Measurements from ENCODE around the gene PHYHIPL. TPM values are rescaled to one million over a fixed set of nuclear protein-coding genes. Genes with fewer than 3 reads are reported as not detected.

PHYHIPL gene
- total and polyA plus RNA-seq, 4 experiments from 2014 or later: not detected

DNA sequence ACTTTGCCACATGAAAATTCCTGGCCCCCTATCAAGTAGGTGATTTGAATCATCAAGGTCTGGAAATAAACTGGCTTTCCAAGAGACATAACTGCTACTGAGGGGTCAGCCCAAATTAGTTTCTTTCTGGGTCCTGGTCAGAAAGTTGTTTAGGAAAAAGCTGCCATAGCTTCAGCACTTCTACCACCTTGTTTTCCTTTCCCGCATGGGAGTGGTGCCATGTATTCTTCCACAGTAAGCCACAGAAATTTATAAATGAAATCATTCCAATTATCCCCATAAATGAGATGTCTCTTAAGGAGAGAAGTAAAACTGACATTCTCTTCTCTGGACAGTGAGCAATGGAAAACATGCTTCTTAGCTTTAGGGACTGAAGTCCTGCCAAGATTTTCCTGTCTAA is 80.8 kb downstream of the PHYHIPL start:
- DNase-seq: no peak
- Mint-ChIP-seq H3K4me3 (no peak overlapping the region), H3K27ac (no peak overlapping the region), H3K4me1 (no peaks in the 10 kb centered on the region), H3K27me3 (no peaks in the 10 kb centered on the region), H3K9me3 (no peaks in the 10 kb centered on the region), H3K36me3 (no peaks in the 10 kb centered on the region)
- Histone ChIP-seq H3K9me3 (ENCODE audit: control insufficient read depth in 1 of 2, low read length in 2 of 2) (no peaks in the 10 kb centered on the region), H3K4me3 (ENCODE audit: low read length in 2 of 2) (no peak overlapping the region), H3K27ac (ENCODE audit: low read depth, low read length) (no peak overlapping the region), H3K36me3 (ENCODE audit: insufficient read depth, low read length) (no peaks in the 10 kb centered on the region), H3K27me3 (ENCODE audit: insufficient read depth, low read length) (no peaks in the 10 kb centered on the region), H3K4me1 (ENCODE audit: insufficient read depth, low read length) (no peaks in the 10 kb centered on the region)
- intact Hi-C loops (cut with micrococcal nuclease): no loop called here
- ChIA-PET POLR2A (ENCODE audit: partially characterized antibody) (no interaction called here), CTCF (ENCODE audit: partially characterized antibody) (no interaction called here)

- Histone ChIP-seq H3K27ac (ENCODE audit: low read depth, low read length) (no peak overlapping the region), H3K36me3 (ENCODE audit: insufficient read depth, low read length) (no peaks in the 10 kb centered on the region), H3K9me3 (ENCODE audit: control insufficient read depth in 1 of 2, low read length in 2 of 2) (no peaks in the 10 kb centered on the region), H3K27me3 (ENCODE audit: insufficient read depth, low read length) (no peaks in the 10 kb centered on the region), H3K4me1 (ENCODE audit: insufficient read depth, low read length) (no peaks in the 10 kb centered on the region), H3K4me3 (ENCODE audit: low read length in 2 of 2) (no peak overlapping the region)
- Mint-ChIP-seq H3K4me3 (no peak overlapping the region), H3K9me3 (no peaks in the 10 kb centered on the region), H3K36me3 (no peaks in the 10 kb centered on the region), H3K27ac (no peak overlapping the region), H3K27me3 (no peaks in the 10 kb centered on the region), H3K4me1 (no peaks in the 10 kb centered on the region)
- ChIA-PET CTCF (ENCODE audit: partially characterized antibody) (no interaction called here), POLR2A (ENCODE audit: partially characterized antibody) (no interaction called here)
- intact Hi-C loops (cut with micrococcal nuclease): no loop called here
- DNase-seq: no peak
These were observed 82.4 kb downstream of the PHYHIPL start for GRCh38 chr10:59258890-59259289.

DNA sequence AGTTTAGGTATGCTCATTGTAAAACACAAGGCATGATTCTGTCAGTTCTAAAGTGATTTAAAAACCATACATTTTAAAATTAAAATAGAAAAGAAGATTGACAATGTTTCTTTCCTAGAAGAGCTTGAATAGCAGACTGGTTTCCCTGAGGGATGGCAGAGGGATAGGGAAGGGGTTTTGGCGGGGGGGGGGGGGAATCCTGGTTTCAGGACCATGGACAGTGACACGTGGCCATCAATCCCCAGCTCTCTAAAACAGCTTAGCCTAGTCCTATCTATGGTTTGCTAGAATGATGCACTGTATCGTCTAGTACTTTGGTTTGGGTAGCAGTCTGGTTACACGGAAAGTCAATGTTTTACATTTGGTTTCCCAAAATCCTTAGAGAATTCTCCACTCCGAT is 88.7 kb downstream of the PHYHIPL start:
- no peak for DNase-seq
- Mint-ChIP-seq H3K4me3 (no peak overlapping the region), H3K27ac (no peak overlapping the region), H3K36me3 (no peaks in the 10 kb centered on the region), H3K27me3 (no peaks in the 10 kb centered on the region), H3K9me3 (peaks cover 0 to 7% (median 3%) of the 10 kb centered on the region in 8 donors), H3K4me1 (no peaks in the 10 kb centered on the region)
- no peaks in the 10 kb centered on the region for H3K4me1 ChIP-seq (ENCODE audit: insufficient read depth, low read length)
- H3K36me3 ChIP-seq (ENCODE audit: insufficient read depth, low read length): no peaks in the 10 kb centered on the region
- POLR2A ChIA-PET (ENCODE audit: partially characterized antibody): no interaction called here
- no peaks in the 10 kb centered on the region for H3K9me3 ChIP-seq (ENCODE audit: control insufficient read depth in 1 of 2, low read length in 2 of 2)
- CTCF ChIA-PET (ENCODE audit: partially characterized antibody): no interaction called here
- intact Hi-C loops (cut with micrococcal nuclease): no loop called here
- no peak overlapping the region for H3K4me3 ChIP-seq (ENCODE audit: low read length in 2 of 2)
- H3K27ac ChIP-seq (ENCODE audit: low read depth, low read length): no peak overlapping the region
- H3K27me3 ChIP-seq (ENCODE audit: insufficient read depth, low read length): no peaks in the 10 kb centered on the region

- Mint-ChIP-seq H3K4me3 (no peak overlapping the region), H3K27me3 (no peaks in the 10 kb centered on the region), H3K36me3 (no peaks in the 10 kb centered on the region), H3K27ac (no peak overlapping the region), H3K4me1 (no peaks in the 10 kb centered on the region), H3K9me3 (peaks cover 0 to 11% (median 3%) of the 10 kb centered on the region in 8 donors)
- DNase-seq: no peak
- H3K27me3 ChIP-seq (ENCODE audit: insufficient read depth, low read length): no peaks in the 10 kb centered on the region
- H3K4me3 ChIP-seq (ENCODE audit: low read length in 2 of 2): no peak overlapping the region
- ChIA-PET POLR2A (ENCODE audit: partially characterized antibody) (no interaction called here), CTCF (ENCODE audit: partially characterized antibody) (no interaction called here)
- H3K27ac ChIP-seq (ENCODE audit: low read depth, low read length): no peak overlapping the region
- intact Hi-C loops (cut with micrococcal nuclease): no loop called here
- no peaks in the 10 kb centered on the region for H3K4me1 ChIP-seq (ENCODE audit: insufficient read depth, low read length)
- no peaks in the 10 kb centered on the region for H3K9me3 ChIP-seq (ENCODE audit: control insufficient read depth in 1 of 2, low read length in 2 of 2)
- no peaks in the 10 kb centered on the region for H3K36me3 ChIP-seq (ENCODE audit: insufficient read depth, low read length)
These were observed 89.9 kb downstream of the PHYHIPL start for GRCh38 chr10:59266321-59266720.

DNA sequence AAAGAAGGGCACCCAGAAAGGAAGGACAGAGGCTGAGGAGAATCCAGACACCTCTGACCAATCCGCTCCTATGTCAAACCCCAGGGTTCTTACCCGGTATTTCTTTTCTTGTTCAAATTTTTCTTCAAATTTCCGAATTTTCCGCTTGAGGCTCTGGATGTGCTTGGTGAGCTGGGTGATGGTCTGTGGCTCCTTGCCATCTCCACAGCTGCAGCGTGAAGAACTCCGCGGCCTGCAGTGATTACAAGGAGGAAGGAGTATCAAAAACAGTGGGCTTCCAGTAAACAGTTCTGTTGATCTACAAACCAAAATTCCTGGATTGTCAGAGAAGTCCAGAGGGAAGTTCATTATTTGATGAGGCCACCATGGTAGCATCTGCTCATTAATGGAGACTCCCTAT is 92.0 kb downstream of the PHYHIPL start:
- ChIA-PET POLR2A (ENCODE audit: partially characterized antibody) (no interaction called here), CTCF (ENCODE audit: partially characterized antibody) (no interaction called here)
- intact Hi-C loops (cut with micrococcal nuclease): no loop called here
- no peaks in the 10 kb centered on the region for H3K27me3 ChIP-seq (ENCODE audit: insufficient read depth, low read length)
- Mint-ChIP-seq H3K27ac (no peak overlapping the region), H3K36me3 (no peaks in the 10 kb centered on the region), H3K27me3 (no peaks in the 10 kb centered on the region), H3K9me3 (peaks cover 0 to 11% (median 3%) of the 10 kb centered on the region in 8 donors), H3K4me3 (no peak overlapping the region), H3K4me1 (no peaks in the 10 kb centered on the region)
- no peaks in the 10 kb centered on the region for H3K4me1 ChIP-seq (ENCODE audit: insufficient read depth, low read length)
- H3K36me3 ChIP-seq (ENCODE audit: insufficient read depth, low read length): no peaks in the 10 kb centered on the region
- no peak overlapping the region for H3K4me3 ChIP-seq (ENCODE audit: low read length in 2 of 2)
- H3K9me3 ChIP-seq (ENCODE audit: control insufficient read depth in 1 of 2, low read length in 2 of 2): peaks cover 0 to 4% of the 10 kb centered on the region in 2 donors
- no peak for DNase-seq
- H3K27ac ChIP-seq (ENCODE audit: low read depth, low read length): no peak overlapping the region

GRCh38 chr10:59269651-59270050 is 93.2 kb downstream of the PHYHIPL start:
- H3K4me1 Mint-ChIP-seq: no peaks in the 10 kb centered on the region
- no peaks in the 10 kb centered on the region for H3K27me3 Mint-ChIP-seq
- H3K27ac Mint-ChIP-seq: no peak overlapping the region
- H3K4me3 ChIP-seq (ENCODE audit: low read length in 2 of 2): no peak overlapping the region
- H3K9me3 ChIP-seq (ENCODE audit: control insufficient read depth in 1 of 2, low read length in 2 of 2): peaks cover 0 to 4% of the 10 kb centered on the region in 2 donors
- H3K9me3 Mint-ChIP-seq: peaks cover 0 to 8% (median 3%) of the 10 kb centered on the region in 8 donors
- H3K36me3 Mint-ChIP-seq: no peaks in the 10 kb centered on the region
- no peaks in the 10 kb centered on the region for H3K27me3 ChIP-seq (ENCODE audit: insufficient read depth, low read length)
- intact Hi-C loops (cut with micrococcal nuclease): no loop called here
- no peak overlapping the region for H3K27ac ChIP-seq (ENCODE audit: low read depth, low read length)
- ChIA-PET POLR2A (ENCODE audit: partially characterized antibody) (no interaction called here), CTCF (ENCODE audit: partially characterized antibody) (no interaction called here)
- no peak overlapping the region for H3K4me3 Mint-ChIP-seq
- H3K36me3 ChIP-seq (ENCODE audit: insufficient read depth, low read length): no peaks in the 10 kb centered on the region
- H3K4me1 ChIP-seq (ENCODE audit: insufficient read depth, low read length): no peaks in the 10 kb centered on the region
- DNase-seq: no peak

GRCh38 chr10:59270492-59270891 is 94.0 kb downstream of the PHYHIPL start:
- H3K27ac ChIP-seq (ENCODE audit: low read depth, low read length): no peak overlapping the region
- Mint-ChIP-seq H3K36me3 (no peaks in the 10 kb centered on the region), H3K27me3 (no peaks in the 10 kb centered on the region), H3K4me1 (no peaks in the 10 kb centered on the region), H3K9me3 (peaks cover 0 to 8% (median 3%) of the 10 kb centered on the region in 8 donors), H3K27ac (no peak overlapping the region), H3K4me3 (no peak overlapping the region)
- no peaks in the 10 kb centered on the region for H3K27me3 ChIP-seq (ENCODE audit: insufficient read depth, low read length)
- CTCF ChIA-PET (ENCODE audit: partially characterized antibody): no interaction called here
- peaks cover 0 to 4% of the 10 kb centered on the region in 2 donors for H3K9me3 ChIP-seq (ENCODE audit: control insufficient read depth in 1 of 2, low read length in 2 of 2)
- intact Hi-C loops (cut with micrococcal nuclease): no loop called here
- H3K36me3 ChIP-seq (ENCODE audit: insufficient read depth, low read length): no peaks in the 10 kb centered on the region
- POLR2A ChIA-PET (ENCODE audit: partially characterized antibody): no interaction called here
- no peaks in the 10 kb centered on the region for H3K4me1 ChIP-seq (ENCODE audit: insufficient read depth, low read length)
- H3K4me3 ChIP-seq (ENCODE audit: low read length in 2 of 2): no peak overlapping the region
- DNase-seq: no peak

DNA sequence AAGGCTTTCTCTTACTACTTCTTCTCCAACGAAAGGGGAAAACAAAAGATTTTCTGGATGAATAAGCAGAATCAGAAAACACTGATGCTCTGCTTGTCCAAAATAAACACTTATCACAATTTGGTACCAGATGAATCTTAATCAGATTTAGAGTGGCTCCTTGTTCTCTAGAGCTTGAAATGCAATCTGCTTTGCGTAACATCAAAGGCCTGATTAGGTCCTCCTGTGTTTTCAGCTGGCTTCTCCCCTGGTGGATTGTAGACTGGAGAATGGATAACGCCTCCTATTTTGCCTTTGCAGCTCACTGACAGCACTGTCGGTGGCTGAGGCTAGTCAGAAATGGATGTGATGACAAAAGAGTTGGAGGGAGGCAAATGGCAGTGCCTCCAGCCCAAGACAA is 94.7 kb downstream of the PHYHIPL start:
- Mint-ChIP-seq H3K36me3 (no peaks in the 10 kb centered on the region), H3K9me3 (peaks cover 0 to 8% (median 3%) of the 10 kb centered on the region in 8 donors), H3K4me1 (no peaks in the 10 kb centered on the region), H3K27me3 (no peaks in the 10 kb centered on the region), H3K4me3 (no peak overlapping the region), H3K27ac (no peak overlapping the region)
- Histone ChIP-seq H3K36me3 (ENCODE audit: insufficient read depth, low read length) (no peaks in the 10 kb centered on the region), H3K4me1 (ENCODE audit: insufficient read depth, low read length) (no peaks in the 10 kb centered on the region), H3K27me3 (ENCODE audit: insufficient read depth, low read length) (no peaks in the 10 kb centered on the region), H3K9me3 (ENCODE audit: control insufficient read depth in 1 of 2, low read length in 2 of 2) (peaks cover 0 to 4% of the 10 kb centered on the region in 2 donors), H3K4me3 (ENCODE audit: low read length in 2 of 2) (no peak overlapping the region), H3K27ac (ENCODE audit: low read depth, low read length) (no peak overlapping the region)
- intact Hi-C loops (cut with micrococcal nuclease): no loop called here
- DNase-seq: no peak
- CTCF ChIA-PET (ENCODE audit: partially characterized antibody): no interaction called here
- POLR2A ChIA-PET (ENCODE audit: partially characterized antibody): no interaction called here
